ENCODE results near the gene AUTS2.

- no peak for TF ChIP-seq POLR2A (IDR thresholded peaks at IDR 0.05)
- TF ChIP-seq CTCF (IDR thresholded peaks at IDR 0.05): peak; percentile 77 to 89 (median 88)
- no peak for TF ChIP-seq POLR2AphosphoS5 (IDR thresholded peaks at IDR 0.05)
Observed at GRCh38 chr7:70829221-70830059, 1231.2 kb downstream of the AUTS2 start.
